A673 (cell line): ENCODE measurements around the gene ACSF2. TPM values are rescaled to one million over a fixed set of nuclear protein-coding genes. Genes with fewer than 3 reads are reported as not detected.
A peak's percentile ranks its signal among the peaks of the same experiment; 100 is the strongest.
"Not testable (repeated sequence)": the region's sequence is repeated elsewhere in the genome, so short reads cannot be mapped to it uniquely, and the experiment has no call there.

ENCODE experiments used
- BruUV-seq: library from RNA; stranded (reverse); fragments of 400-500 nt; replicated peaks from 2 replicates; lab custom pipeline; 2021; lab: Mats Ljungman, UMichigan
- CTCF ChIA-PET: fragments of 300-600 bp; sonication (Branson Sonifier 250); formaldehyde crosslinking; loops from one replicate; lab custom pipeline; 2022; ENCODE audit warnings: antibody characterized with exemption; lab: Charles Lee
- POLR2A ChIA-PET: fragments of 300-600 bp; sonication (Branson Sonifier 250); formaldehyde crosslinking; loops from one replicate; lab custom pipeline; 2022; ENCODE audit warnings: antibody characterized with exemption; ENCODE audit not compliant: low non-redundant PET; lab: Charles Lee
- DNase-seq: peaks from one replicate; pipeline ENCODE4 v3.0.0-alpha.2; 2015; ENCODE audit warnings: low spot score
- H3K27ac ChIP-seq: fragments of 200-600 bp; sonication (generic); 2 replicates; pipeline ENCODE4 v1.5.1; 2016; ENCODE audit warnings: mixed run types, low read depth, mild to moderate bottlenecking, mixed read lengths, antibody characterized with exemption, low read length; ENCODE audit not compliant: poor library complexity, severe bottlenecking
- H3K27me3 ChIP-seq: fragments of 200-600 bp; sonication (generic); replicated peaks from 2 replicates; pipeline ENCODE4 v1.6.1; 2017; ENCODE audit warnings: mixed run types, low read depth, mild to moderate bottlenecking, mixed read lengths, antibody characterized with exemption, low read length; ENCODE audit not compliant: insufficient read depth, poor library complexity
- H3K36me3 ChIP-seq: fragments of 200-600 bp; sonication (generic); 2 replicates; pipeline ENCODE4 v1.6.1; 2016; ENCODE audit warnings: mixed run types, mild to moderate bottlenecking, mixed read lengths, antibody characterized with exemption, low read length; ENCODE audit not compliant: insufficient read depth, poor library complexity, severe bottlenecking
- H3K4me1 ChIP-seq: fragments of 200-600 bp; sonication (generic); 2 replicates; pipeline ENCODE4 v1.6.1; 2017; ENCODE audit warnings: mixed run types, mild to moderate bottlenecking, mixed read lengths, antibody characterized with exemption, low read length; ENCODE audit not compliant: insufficient read depth, poor library complexity, severe bottlenecking
- H3K4me3 ChIP-seq: fragments of 200-600 bp; sonication (generic); 2 replicates; pipeline ENCODE4 v1.5.1; 2016; ENCODE audit warnings: low read depth, mixed run types, mild to moderate bottlenecking, mixed read lengths, low read length; ENCODE audit not compliant: poor library complexity, severe bottlenecking
- H3K9me3 ChIP-seq: fragments of 200-600 bp; sonication (generic); 2 replicates; pipeline ENCODE4 v1.6.1; 2016; ENCODE audit warnings: mixed run types, low read depth, mild to moderate bottlenecking, mixed read lengths, antibody characterized with exemption, low read length; ENCODE audit not compliant: poor library complexity, severe bottlenecking
- CTCF ChIP-seq: fragments of 300-800, 200-600 bp; sonication (generic); conservative IDR thresholded peaks from 2 replicates; pipeline ENCODE4 v1.5.1; 2017; ENCODE audit warnings: low read depth, mild to moderate bottlenecking, antibody characterized with exemption, low read length, moderate library complexity, mixed read lengths
- EZH2 ChIP-seq: fragments of 200-600 bp; sonication (generic); IDR thresholded peaks from 2 replicates; pipeline ENCODE4 v1.6.1; 2017; ENCODE audit warnings: borderline replicate concordance, low read depth, mild to moderate bottlenecking, mixed read lengths, antibody characterized with exemption, low read length; ENCODE audit not compliant: poor library complexity, severe bottlenecking
- intact Hi-C: fragments of 100-400 bp; cut with micrococcal nuclease; formaldehyde crosslinking; loops from one replicate; pipeline ENCODE4 v1.10.0; 2022; ENCODE audit not compliant: unreplicated experiment
- total RNA-seq: library from RNA; stranded (reverse); gene quantifications from 2 replicates; pipeline ENCODE4 v1.2.3, GENCODE V29; 2021

The ACSF2 gene
- total RNA-seq, 1 experiment from 2014 or later, result 4.1 TPM

GRCh38 chr17:50426814-50427787 lies 1.1 kb downstream of the ACSF2 start:
- no peaks in the 10 kb centered on the region for H3K27me3 ChIP-seq
- BruUV-seq, result TSS peak; percentile 37
- H3K9me3 ChIP-seq, result no peaks in the 10 kb centered on the region
- peak; percentile 35 for DNase-seq
- POLR2A ChIA-PET, result no interaction called here
- peak overlapping the region; percentile 57 for H3K4me3 ChIP-seq
- H3K27ac ChIP-seq, result no peak overlapping the region
- TF ChIP-seq CTCF (peak; percentile 45), EZH2 (no peak)
- intact Hi-C loops, result no loop called here
- peaks cover 35% of the 10 kb centered on the region for H3K4me1 ChIP-seq
- no peaks in the 10 kb centered on the region for H3K36me3 ChIP-seq
- CTCF ChIA-PET, result interaction anchor here (0.7 kb wide), 2 partner anchors 29 to 847 kb away, joined by 3 to 5 read pairs; partner anchors contain the start of gene LRRC59

GRCh38 chr17:50428126-50428525 lies 2.1 kb downstream of the ACSF2 start:
- H3K27ac ChIP-seq, intact Hi-C loops, BruUV-seq, H3K27me3 ChIP-seq, H3K36me3 ChIP-seq, H3K4me3 ChIP-seq, H3K9me3 ChIP-seq, DNase-seq, CTCF ChIA-PET, POLR2A ChIA-PET: not testable (repeated sequence)
- peaks cover 31% of the 10 kb centered on the region for H3K4me1 ChIP-seq

- ChIA-PET POLR2A (no interaction called here), CTCF (no interaction called here)
- no peak overlapping the region for H3K4me3 ChIP-seq
- intact Hi-C loops, result no loop called here
- H3K4me1 ChIP-seq, result peaks cover 24% of the 10 kb centered on the region
- H3K27me3 ChIP-seq, result no peaks in the 10 kb centered on the region
- no peaks in the 10 kb centered on the region for H3K9me3 ChIP-seq
- BruUV-seq, result no TSS peak
- H3K27ac ChIP-seq, result no peak overlapping the region
- no peak for DNase-seq
- TF ChIP-seq EZH2, result no peak
- TF ChIP-seq CTCF, result no peak
- no peaks in the 10 kb centered on the region for H3K36me3 ChIP-seq
These were observed 2.9 kb downstream of the ACSF2 start for GRCh38 chr17:50428831-50429424.
